Right forelimb (tissue), 1 donor: ENCODE measurements around the gene IFI44L.

Experiments
- DNase-seq: peaks from one replicate; pipeline ENCODE4 v3.0.0-alpha.2; 2018

The IFI44L gene

DNA sequence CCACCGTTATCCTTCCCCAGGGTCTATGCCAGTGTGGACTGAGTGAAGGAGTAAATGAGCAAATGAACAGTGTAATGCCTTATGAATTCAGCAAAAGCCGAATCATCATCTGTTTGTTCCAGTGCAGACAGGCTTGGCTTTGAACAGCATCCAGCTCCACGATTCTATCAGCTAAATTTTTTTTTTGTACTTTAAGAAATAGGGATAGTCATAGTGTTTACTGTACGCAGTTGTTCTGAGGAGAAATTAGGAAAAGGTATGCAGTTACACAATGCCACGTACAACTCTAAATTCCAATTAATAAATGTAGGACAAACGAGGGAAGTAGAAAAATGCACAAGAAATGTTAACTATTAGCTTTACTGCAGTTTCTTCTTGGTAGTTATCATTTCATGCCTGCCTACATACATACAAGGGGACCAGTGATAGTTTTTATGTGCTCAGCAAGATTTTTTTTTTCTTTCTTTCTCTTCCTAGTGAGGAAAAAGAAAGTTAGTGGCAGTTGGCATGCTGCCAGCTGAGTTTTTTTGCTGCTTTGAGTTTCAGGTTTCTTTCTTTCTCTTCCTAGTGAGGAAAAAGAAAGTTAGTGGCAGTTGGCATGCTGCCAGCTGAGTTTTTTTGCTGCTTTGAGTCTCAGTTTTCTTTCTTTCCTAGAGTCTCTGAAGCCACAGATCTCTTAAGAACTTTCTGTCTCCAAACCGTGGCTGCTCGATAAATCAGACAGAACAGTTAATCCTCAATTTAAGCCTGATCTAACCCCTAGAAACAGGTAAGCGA lies at the start of gene IFI44L:
Gene IFI44L (plus strand): TSS at position 646 of the 777 bp plus-strand sequence. CDS start 7,468 bp downstream, outside the sequence.
- no peak for DNase-seq

DNA sequence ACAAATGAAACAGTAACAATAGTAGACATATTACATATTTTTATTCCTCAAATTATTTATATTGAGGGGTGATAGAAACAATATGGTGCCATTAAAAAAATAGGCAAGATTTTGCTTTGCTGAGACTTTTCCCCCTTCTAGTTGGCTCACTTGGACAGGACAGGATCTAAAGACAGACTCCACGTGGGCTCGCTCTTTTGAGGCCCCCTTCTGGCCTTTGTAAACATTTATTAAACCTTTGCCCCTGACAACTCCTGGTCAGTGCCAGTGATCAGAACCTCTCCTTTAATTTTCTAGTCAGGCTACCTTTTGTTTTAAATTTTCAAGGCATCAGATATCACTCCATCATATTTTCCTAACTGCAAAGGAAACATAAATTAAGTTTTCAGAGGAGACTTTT lies 49.7 kb upstream of the IFI44L start:
- no peak for DNase-seq

DNA sequence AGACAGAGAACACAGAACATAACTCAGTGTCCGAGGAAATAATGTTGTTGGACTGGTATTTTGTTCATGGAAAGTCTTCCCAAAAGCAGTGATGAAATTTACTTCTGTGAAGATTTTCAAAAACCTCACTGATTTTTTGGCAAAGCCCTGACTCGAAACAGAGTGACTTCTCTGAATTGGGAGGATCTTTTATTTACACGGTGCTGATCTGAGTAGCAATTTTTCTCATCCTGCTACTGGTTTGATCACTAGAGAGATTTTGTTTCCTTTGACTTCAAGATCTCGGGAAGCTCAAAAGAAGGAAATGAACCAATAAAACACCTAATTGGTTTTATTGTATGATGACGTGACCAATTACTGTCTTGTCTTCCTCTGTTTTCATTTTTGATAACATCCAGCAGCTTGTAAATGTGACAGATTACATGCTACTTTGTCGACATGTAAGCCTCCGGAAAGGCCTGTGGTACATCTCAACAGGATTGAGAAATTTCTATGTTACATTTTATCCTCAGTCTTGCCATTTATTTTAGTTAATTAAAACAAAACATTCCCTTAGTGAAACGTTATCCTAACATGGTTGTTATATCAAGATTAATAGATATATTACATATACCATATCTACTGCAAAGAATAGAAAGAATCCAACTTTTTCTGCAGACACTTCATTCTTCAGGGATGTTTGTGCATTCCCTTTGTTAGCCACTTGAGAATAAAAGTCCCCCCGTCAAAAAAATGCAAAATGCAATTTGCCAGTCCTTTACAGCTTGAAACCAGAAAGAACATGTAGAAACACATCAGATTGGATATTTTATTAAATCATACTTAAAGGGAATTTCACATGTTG lies 42.8 kb upstream of the IFI44L start:
- DNase-seq, result no peak

GRCh38 chr1:78586572-78586971 lies 33.7 kb upstream of the IFI44L start:
- no peak for DNase-seq

GRCh38 chr1:78587211-78587610 lies 33.0 kb upstream of the IFI44L start:
- no peak for DNase-seq

GRCh38 chr1:78591971-78592370 lies 28.3 kb upstream of the IFI44L start:
- no peak for DNase-seq

GRCh38 chr1:78599294-78599693 lies 21.0 kb upstream of the IFI44L start:
- DNase-seq, result no peak

- DNase-seq, result no peak
Measured at GRCh38 chr1:78601068-78601467, 19.2 kb upstream of the IFI44L start.

- DNase-seq, result no peak
Measured at GRCh38 chr1:78603206-78603605, 17.0 kb upstream of the IFI44L start.

DNA sequence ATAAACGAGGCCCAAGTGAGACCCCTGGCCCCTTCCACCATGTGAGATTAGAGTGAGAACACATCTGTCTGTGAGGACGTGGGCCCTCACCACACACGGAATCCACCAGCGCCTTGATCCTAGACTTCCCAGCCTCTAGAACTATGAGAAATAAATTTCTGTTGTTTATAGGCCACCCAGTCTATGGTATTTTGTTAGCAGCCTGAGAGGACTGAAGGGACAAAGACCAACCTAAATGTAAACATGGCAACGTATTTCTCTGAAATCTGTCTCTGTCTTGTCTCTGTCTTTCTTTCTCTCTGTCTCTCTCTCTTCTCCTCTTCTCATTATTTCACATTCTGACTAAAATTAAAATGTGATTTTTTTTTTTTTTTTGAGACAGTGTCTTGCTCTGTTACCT lies 15.6 kb upstream of the IFI44L start:
- no peak for DNase-seq

DNA sequence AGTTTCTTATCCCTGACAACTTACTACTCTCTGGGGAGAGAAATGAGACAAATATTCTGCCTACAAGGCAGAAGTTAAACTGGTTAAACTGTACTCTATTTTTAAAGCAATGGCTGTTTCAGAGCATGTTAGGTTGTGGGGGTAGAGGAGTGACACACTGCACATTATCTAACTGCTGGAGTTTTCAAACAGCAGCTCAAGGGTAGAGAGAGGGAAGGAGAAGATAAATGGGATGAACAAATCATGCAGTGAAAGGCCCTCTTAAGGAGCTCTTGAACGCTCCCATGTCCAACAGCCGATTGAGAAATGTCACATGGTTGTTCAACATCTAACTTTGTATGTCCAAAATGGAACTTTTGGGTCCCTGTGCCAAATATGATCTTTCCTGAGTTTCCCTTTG lies 14.0 kb upstream of the IFI44L start:
- no peak for DNase-seq

DNA sequence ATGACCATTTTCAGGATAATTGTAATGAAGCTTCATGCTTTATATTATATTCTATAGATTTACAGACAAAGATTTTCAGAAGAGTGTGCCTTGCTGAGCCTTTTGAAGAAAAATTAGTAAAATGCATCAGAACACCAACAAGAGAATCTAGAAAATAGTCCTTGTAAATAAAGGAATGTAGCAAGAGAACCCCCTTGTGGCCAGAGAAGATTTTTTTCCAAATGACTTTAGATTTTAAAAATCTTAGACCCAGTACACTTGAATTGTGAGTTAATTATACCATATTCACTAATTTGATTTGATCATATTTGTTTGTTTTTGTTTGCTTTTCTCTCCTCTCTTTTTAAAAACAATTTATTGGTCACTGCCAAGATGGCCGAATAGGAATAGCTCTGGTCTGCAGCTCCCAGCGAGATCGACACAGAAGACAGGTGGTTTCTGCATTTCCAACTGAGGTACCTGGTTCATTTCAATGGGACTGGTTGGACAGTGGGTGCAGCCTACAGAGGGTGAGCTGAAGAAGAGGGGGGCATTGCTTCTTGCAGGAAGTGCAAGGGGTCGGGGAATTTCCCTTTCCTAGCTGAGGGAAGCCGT lies 12.8 kb upstream of the IFI44L start:
- DNase-seq, result no peak

DNA sequence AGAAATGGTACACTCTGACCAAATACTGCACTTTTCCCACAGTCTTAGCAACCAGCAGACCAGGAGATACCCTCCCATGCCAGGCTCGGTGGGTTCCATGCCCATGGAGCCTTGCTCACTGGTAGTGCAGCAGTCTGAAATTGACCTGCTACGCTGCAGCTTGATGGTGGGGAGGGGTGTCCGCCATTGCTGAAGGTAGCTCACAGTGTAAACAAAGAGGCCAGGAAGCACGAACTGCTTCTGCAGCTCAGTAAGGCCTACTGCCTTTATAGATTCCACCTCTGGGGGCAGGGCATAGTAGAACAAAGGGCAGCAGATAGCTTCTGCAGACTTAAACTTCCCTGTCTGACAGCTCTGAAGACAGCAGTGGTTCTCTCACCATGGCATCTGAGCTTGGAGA lies 12.3 kb upstream of the IFI44L start:
- no peak for DNase-seq

DNA sequence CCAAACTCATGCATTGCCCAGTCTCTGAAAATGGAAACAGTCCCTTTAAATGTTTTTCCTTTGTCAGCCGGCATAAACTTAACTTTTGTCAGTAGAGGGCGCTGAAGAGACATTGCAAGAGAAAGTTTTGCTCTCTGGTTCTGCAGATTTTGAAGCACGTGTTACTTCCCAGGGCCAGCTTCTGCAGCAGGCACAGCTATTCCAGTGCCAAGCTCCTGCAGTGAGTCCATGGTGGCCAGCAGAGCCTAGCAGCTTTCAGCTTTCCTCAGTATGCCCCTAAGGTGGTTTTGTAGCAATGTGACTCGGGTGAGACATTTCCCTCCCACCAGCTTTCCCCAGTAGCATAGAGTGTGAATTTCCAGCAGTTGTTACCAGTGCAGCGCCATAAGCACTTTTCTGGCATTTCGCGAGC lies 2.6 kb upstream of the IFI44L start:
- DNase-seq, result peak; percentile 62

GRCh38 chr1:78619032-78619431 lies 1.2 kb upstream of the IFI44L start:
- DNase-seq, result no peak

DNA sequence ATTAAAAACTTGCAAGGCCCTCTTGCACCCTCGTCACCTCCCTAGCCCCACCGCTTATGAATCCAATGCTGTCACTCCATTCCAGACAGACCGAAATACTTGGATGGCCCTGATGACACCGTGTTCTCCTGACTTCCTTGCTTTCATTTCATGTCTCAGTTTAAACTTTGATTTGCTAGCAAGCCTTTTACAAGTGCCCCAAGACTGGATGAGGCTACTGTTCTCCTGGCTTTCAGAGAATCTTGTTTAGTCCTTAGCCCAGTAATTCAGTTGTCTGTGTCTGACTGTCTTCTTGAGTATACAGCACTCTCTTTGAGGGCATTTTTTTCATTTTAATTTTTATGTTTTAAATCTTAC lies 824 bp upstream of the IFI44L start:
- no peak for DNase-seq

DNA sequence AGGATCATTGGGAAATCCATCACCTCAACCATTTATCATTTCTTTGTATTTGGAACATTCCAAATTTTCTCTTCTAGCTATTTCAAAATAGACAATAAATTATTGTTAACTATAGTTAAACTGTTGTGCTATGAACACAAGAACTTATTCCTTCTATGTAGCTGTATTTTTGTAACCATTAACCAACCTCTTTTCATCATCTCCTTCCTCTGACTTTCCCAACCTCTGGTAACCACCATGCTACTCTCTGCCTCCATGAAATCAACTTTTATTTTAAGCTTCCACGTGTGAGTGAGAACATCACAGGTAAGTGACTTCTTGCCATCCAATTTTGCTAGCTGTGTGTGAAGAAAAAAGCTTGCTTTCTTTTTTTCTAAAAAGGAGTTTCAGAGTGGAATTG lies 418 bp downstream of the IFI44L start:
- no peak for DNase-seq

- DNase-seq, result no peak
Measured at GRCh38 chr1:78622548-78622947, 2.3 kb downstream of the IFI44L start.

GRCh38 chr1:78624035-78624434 lies 3.8 kb downstream of the IFI44L start:
- no peak for DNase-seq

GRCh38 chr1:78627321-78627720 lies 7.1 kb downstream of the IFI44L start:
- no peak for DNase-seq

GRCh38 chr1:78630600-78630999 lies 10.4 kb downstream of the IFI44L start:
- DNase-seq, result no peak

DNA sequence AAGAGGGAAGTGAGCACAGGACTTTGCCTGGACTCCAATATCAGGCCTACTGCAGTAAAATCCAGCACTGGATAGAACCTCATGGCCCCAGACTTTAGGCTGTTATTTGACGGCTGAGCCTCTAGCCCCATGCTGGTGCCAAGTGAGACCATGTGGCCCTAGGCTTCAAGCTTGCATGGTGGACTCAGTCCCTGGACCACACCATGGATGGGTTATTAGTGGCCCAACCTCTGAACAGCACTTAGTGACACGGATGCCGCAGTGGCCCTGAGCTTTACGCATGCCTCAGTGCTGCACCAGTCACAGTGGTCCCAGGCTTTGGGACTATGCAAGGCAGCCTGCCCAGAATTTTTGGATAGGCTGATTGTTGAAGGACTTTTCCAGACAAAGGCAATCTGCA lies 13.0 kb downstream of the IFI44L start:
- no peak for DNase-seq

DNA sequence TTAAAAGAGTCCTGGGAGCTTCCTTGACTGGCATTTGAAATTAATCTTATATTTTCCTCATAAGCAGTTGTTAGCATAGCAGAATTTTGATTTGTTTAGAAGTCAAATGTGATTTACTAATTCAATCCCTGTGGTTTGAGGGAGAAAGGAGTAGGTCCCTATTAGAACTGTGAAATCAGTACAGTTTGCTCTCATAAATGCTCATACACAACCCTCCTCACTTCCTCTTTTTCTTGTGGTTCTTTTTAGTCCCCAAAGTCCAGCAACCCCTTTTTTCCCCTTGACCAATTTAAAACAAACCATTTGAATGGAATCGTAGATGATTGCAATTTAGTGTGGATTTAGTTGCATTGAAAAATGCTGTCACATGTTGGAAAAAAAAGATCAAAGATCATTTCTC lies 20.2 kb downstream of the IFI44L start:
- no peak for DNase-seq

DNA sequence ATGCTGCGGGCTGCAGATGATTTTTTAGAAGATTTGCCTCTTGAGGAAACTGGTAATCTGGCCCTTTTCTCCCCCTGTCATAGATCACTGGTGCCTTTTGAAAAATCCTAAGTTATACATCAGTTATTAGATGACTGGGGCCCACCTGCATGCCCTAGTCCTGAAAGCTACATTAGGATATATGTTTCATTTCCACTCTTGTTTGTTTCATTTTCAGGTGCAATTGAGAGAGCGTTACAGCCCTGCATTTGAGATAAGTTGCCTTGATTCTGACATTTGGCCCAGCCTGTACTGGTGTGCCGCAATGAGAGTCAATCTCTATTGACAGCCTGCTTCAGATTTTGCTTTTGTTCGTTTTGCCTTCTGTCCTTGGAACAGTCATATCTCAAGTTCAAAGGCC lies 21.3 kb downstream of the IFI44L start:
- no peak for DNase-seq
